ENCODE results near the gene PAQR9.

Gene PAQR9

GRCh38 chr3:142982038-142982773, 18.7 kb upstream of the PAQR9 start:
- no peak for DNase-seq (ENCODE audit: low read depth in 2 of 2)

GRCh38 chr3:142981108-142981507, 17.6 kb upstream of the PAQR9 start:
- DNase-seq (ENCODE audit: low read depth in 2 of 2): no peak

GRCh38 chr3:142977399-142977728, 13.9 kb upstream of the PAQR9 start:
- no peak for DNase-seq (ENCODE audit: low read depth in 2 of 2)

GRCh38 chr3:142976621-142977398, 13.3 kb upstream of the PAQR9 start:
- no peak for DNase-seq (ENCODE audit: low read depth in 2 of 2)

- no peak for DNase-seq (ENCODE audit: low read depth in 2 of 2)
Measured at GRCh38 chr3:142975316-142975995, 12.0 kb upstream of the PAQR9 start.

- DNase-seq (ENCODE audit: low read depth in 2 of 2): no peak
Measured at GRCh38 chr3:142973217-142974009, 9.9 kb upstream of the PAQR9 start.

- DNase-seq (ENCODE audit: low read depth in 2 of 2): no peak
Measured at GRCh38 chr3:142972092-142972753, 8.7 kb upstream of the PAQR9 start.

- DNase-seq (ENCODE audit: low read depth in 2 of 2): no peak
Measured at GRCh38 chr3:142971431-142971830, 8.0 kb upstream of the PAQR9 start.

- no peak for DNase-seq (ENCODE audit: low read depth in 2 of 2)
Measured at GRCh38 chr3:142968319-142969025, 5.0 kb upstream of the PAQR9 start.

GRCh38 chr3:142966808-142967207, 3.3 kb upstream of the PAQR9 start:
- DNase-seq (ENCODE audit: low read depth in 2 of 2): no peak

- no peak for DNase-seq (ENCODE audit: low read depth in 2 of 2)
Measured at GRCh38 chr3:142965581-142965980, 2.1 kb upstream of the PAQR9 start.

- DNase-seq (ENCODE audit: low read depth in 2 of 2): no peak
Measured at GRCh38 chr3:142963234-142963515, 299 bp downstream of the PAQR9 start.

- no peak for DNase-seq (ENCODE audit: low read depth in 2 of 2)
Measured at GRCh38 chr3:142962520-142963233, 797 bp downstream of the PAQR9 start.

- no peak for DNase-seq (ENCODE audit: low read depth in 2 of 2)
Measured at GRCh38 chr3:142962175-142962519, 1.3 kb downstream of the PAQR9 start.

GRCh38 chr3:142961539-142961938, 1.9 kb downstream of the PAQR9 start:
- no peak for DNase-seq (ENCODE audit: low read depth in 2 of 2)

- DNase-seq (ENCODE audit: low read depth in 2 of 2): no peak
Measured at GRCh38 chr3:142960322-142960850, 3.1 kb downstream of the PAQR9 start.

- DNase-seq (ENCODE audit: low read depth in 2 of 2): no peak
Measured at GRCh38 chr3:142958707-142959106, 4.8 kb downstream of the PAQR9 start.

GRCh38 chr3:142953443-142953842, 10.0 kb downstream of the PAQR9 start:
- no peak for DNase-seq (ENCODE audit: low read depth in 2 of 2)

GRCh38 chr3:142952272-142953193, 10.9 kb downstream of the PAQR9 start:
- DNase-seq (ENCODE audit: low read depth in 2 of 2): no peak
